ENCODE measurements around the gene SDR39U1.

Gene SDR39U1

GRCh38 chr14:24414077-24414476, 28.5 kb downstream of the SDR39U1 start:
- Histone ChIP-seq H3K27me3 (no peaks in the 10 kb centered on the region), H3K4me1 (peaks cover 10 to 69% (median 54%) of the 10 kb centered on the region in 10 experiments; a peak in 17 of 20 replicates)

GRCh38 chr14:24411443-24412389, 30.9 kb downstream of the SDR39U1 start:
- peaks cover 0 to 79% (median 43%) of the 10 kb centered on the region in 11 experiments; a peak in 19 of 22 replicates for H3K36me3 ChIP-seq
- H3K4me1 ChIP-seq, result peaks cover 3 to 70% (median 58%) of the 10 kb centered on the region in 10 experiments; a peak in 19 of 20 replicates
- H3K4me2 ChIP-seq, result peak overlapping the region in 8 of 11 experiments; percentile 21 to 88 (median 60); a peak in 12 of 22 replicates
- H3K27ac ChIP-seq, result no peak overlapping the region
- H3K9ac ChIP-seq, result no peak overlapping the region
- no peak for TF ChIP-seq Cebpa-rat (IDR thresholded peaks at IDR 0.05)
- H3K27me3 ChIP-seq, result no peaks in the 10 kb centered on the region
- H3K4me3 ChIP-seq, result no peak overlapping the region
- peaks cover 0 to 9% (median 0%) of the 10 kb centered on the region in 11 experiments; a peak in 2 of 22 replicates for H4K20me1 ChIP-seq
- no peaks in the 10 kb centered on the region for H3K9me3 ChIP-seq (replicated peaks in 1 of 11)

More at GRCh38 chr14:24414077-24414476, 28.5 kb downstream of the SDR39U1 start:
- H3K36me3 ChIP-seq, result peaks cover 0 to 59% (median 31%) of the 10 kb centered on the region in 11 experiments; a peak in 19 of 22 replicates
- no peak overlapping the region for H3K9ac ChIP-seq
- H3K4me3 ChIP-seq, result no peak overlapping the region
- H4K20me1 ChIP-seq, result peaks cover 0 to 9% (median 0%) of the 10 kb centered on the region in 11 experiments; a peak in 2 of 22 replicates
- no peaks in the 10 kb centered on the region for H3K9me3 ChIP-seq (replicated peaks in 1 of 11)
- H3K27ac ChIP-seq, result no peak overlapping the region
- no peak for TF ChIP-seq Cebpa-rat (IDR thresholded peaks at IDR 0.05)
- H3K4me2 ChIP-seq, result no peak overlapping the region

GRCh38 chr14:24409956-24410355, 32.6 kb downstream of the SDR39U1 start:
- TF ChIP-seq Cebpa-rat (IDR thresholded peaks at IDR 0.05), result no peak
- peak overlapping the region in 8 of 11 experiments; percentile 44 to 88 (median 74); a peak in 15 of 22 replicates for H3K4me2 ChIP-seq
- H3K9ac ChIP-seq, result no peak overlapping the region
- no peak overlapping the region for H3K4me3 ChIP-seq
- H3K27ac ChIP-seq, result no peak overlapping the region
- H3K36me3 ChIP-seq, result peaks cover 0 to 84% (median 43%) of the 10 kb centered on the region in 11 experiments; a peak in 19 of 22 replicates
- peaks cover 0 to 63% (median 49%) of the 10 kb centered on the region in 10 experiments; a peak in 18 of 20 replicates for H3K4me1 ChIP-seq
- no peaks in the 10 kb centered on the region for H3K9me3 ChIP-seq (replicated peaks in 1 of 11)
- H4K20me1 ChIP-seq, result peaks cover 0 to 9% (median 0%) of the 10 kb centered on the region in 11 experiments; a peak in 2 of 22 replicates
- no peaks in the 10 kb centered on the region for H3K27me3 ChIP-seq

- H4K20me1 ChIP-seq, result peaks cover 0 to 9% (median 0%) of the 10 kb centered on the region in 11 experiments; a peak in 2 of 22 replicates
- H3K9ac ChIP-seq, result peak overlapping the region in 3 of 11 experiments; percentile 9 to 32 (median 11); a peak in 1 of 22 replicates
- TF ChIP-seq Cebpa-rat (IDR thresholded peaks at IDR 0.05), result no peak
- peaks cover 0 to 68% (median 53%) of the 10 kb centered on the region in 10 experiments; a peak in 18 of 20 replicates for H3K4me1 ChIP-seq
- no peaks in the 10 kb centered on the region for H3K9me3 ChIP-seq (replicated peaks in 1 of 11)
- peaks cover 0 to 84% (median 36%) of the 10 kb centered on the region in 11 experiments; a peak in 19 of 22 replicates for H3K36me3 ChIP-seq
- H3K4me2 ChIP-seq, result peak overlapping the region in 9 of 11 experiments; percentile 37 to 88 (median 71); a peak in 18 of 22 replicates
- H3K27ac ChIP-seq, result peak overlapping the region in 1 of 11 experiments; percentile 5; a peak in 1 of 22 replicates
- peak overlapping the region in 1 of 10 experiments; percentile 30; a peak in 2 of 20 replicates for H3K4me3 ChIP-seq
- no peaks in the 10 kb centered on the region for H3K27me3 ChIP-seq
These were observed 33.4 kb downstream of the SDR39U1 start for GRCh38 chr14:24409192-24409591.

GRCh38 chr14:24408764-24409163, 33.8 kb downstream of the SDR39U1 start:
- peaks cover 0 to 72% (median 55%) of the 10 kb centered on the region in 10 experiments; a peak in 19 of 20 replicates for H3K4me1 ChIP-seq
- no peaks in the 10 kb centered on the region for H3K9me3 ChIP-seq (replicated peaks in 1 of 11)
- H3K4me2 ChIP-seq, result peak overlapping the region in 10 of 11 experiments; percentile 9 to 88 (median 70); a peak in 19 of 22 replicates
- H3K36me3 ChIP-seq, result peaks cover 0 to 80% (median 32%) of the 10 kb centered on the region in 11 experiments; a peak in 19 of 22 replicates
- TF ChIP-seq Cebpa-rat (IDR thresholded peaks at IDR 0.05), result no peak
- H3K9ac ChIP-seq, result peak overlapping the region in 3 of 11 experiments; percentile 9 to 32 (median 11); a peak in 1 of 22 replicates
- no peaks in the 10 kb centered on the region for H3K27me3 ChIP-seq
- peak overlapping the region in 1 of 11 experiments; percentile 5; a peak in 2 of 22 replicates for H3K27ac ChIP-seq
- H4K20me1 ChIP-seq, result peaks cover 0 to 9% (median 0%) of the 10 kb centered on the region in 11 experiments; a peak in 2 of 22 replicates
- H3K4me3 ChIP-seq, result no peak overlapping the region; a peak in 2 of 20 replicates

- Histone ChIP-seq H3K27me3 (no peaks in the 10 kb centered on the region), H3K4me1 (peaks cover 0 to 81% (median 62%) of the 10 kb centered on the region in 10 experiments; a peak in 19 of 20 replicates), H4K20me1 (peaks cover 0 to 9% (median 0%) of the 10 kb centered on the region in 11 experiments; a peak in 2 of 22 replicates), H3K36me3 (peaks cover 0 to 70% (median 23%) of the 10 kb centered on the region in 11 experiments; a peak in 17 of 22 replicates), H3K4me3 (no peak overlapping the region), H3K4me2 (peak overlapping the region in 9 of 11 experiments; percentile 37 to 88 (median 71); a peak in 16 of 22 replicates), H3K9me3 (replicated peaks in 1 of 11) (no peaks in the 10 kb centered on the region), H3K9ac (peak overlapping the region in 2 of 11 experiments; percentile 15; a peak in 1 of 22 replicates), H3K27ac (peak overlapping the region in 1 of 11 experiments; percentile 7; a peak in 1 of 22 replicates)
- no peak for TF ChIP-seq Cebpa-rat (IDR thresholded peaks at IDR 0.05)
These were observed 34.8 kb downstream of the SDR39U1 start for GRCh38 chr14:24407608-24408325.

- Histone ChIP-seq H3K4me2 (peak overlapping the region in 4 of 11 experiments; percentile 78 to 88 (median 86); a peak in 4 of 22 replicates), H3K36me3 (peaks cover 0 to 59% (median 22%) of the 10 kb centered on the region in 11 experiments; a peak in 16 of 22 replicates), H3K4me3 (no peak overlapping the region), H3K9ac (no peak overlapping the region), H3K27me3 (no peaks in the 10 kb centered on the region), H4K20me1 (peaks cover 0 to 9% (median 0%) of the 10 kb centered on the region in 11 experiments; a peak in 4 of 22 replicates), H3K4me1 (peaks cover 0 to 84% (median 70%) of the 10 kb centered on the region in 10 experiments; a peak in 19 of 20 replicates), H3K9me3 (replicated peaks in 1 of 11) (no peaks in the 10 kb centered on the region), H3K27ac (no peak overlapping the region)
- no peak for TF ChIP-seq Cebpa-rat (IDR thresholded peaks at IDR 0.05)
These were observed 36.2 kb downstream of the SDR39U1 start for GRCh38 chr14:24406416-24406815.

- Histone ChIP-seq H3K9ac (no peak overlapping the region), H3K27me3 (no peaks in the 10 kb centered on the region), H3K4me2 (peak overlapping the region in 3 of 11 experiments; percentile 8 to 49 (median 21); a peak in 4 of 22 replicates), H3K4me3 (no peak overlapping the region), H3K9me3 (replicated peaks in 1 of 11) (no peaks in the 10 kb centered on the region), H3K27ac (no peak overlapping the region), H4K20me1 (peaks cover 0 to 7% (median 0%) of the 10 kb centered on the region in 11 experiments; a peak in 3 of 22 replicates), H3K36me3 (peaks cover 0 to 49% (median 22%) of the 10 kb centered on the region in 11 experiments; a peak in 16 of 22 replicates), H3K4me1 (peaks cover 13 to 84% (median 72%) of the 10 kb centered on the region in 10 experiments)
- TF ChIP-seq Cebpa-rat (IDR thresholded peaks at IDR 0.05), result no peak
These were observed 37.8 kb downstream of the SDR39U1 start for GRCh38 chr14:24404814-24405213.
